GM12875 (cell line): ENCODE data around the gene SEPTIN6.

Experiments used
- H3K4me3 ChIP-seq: one replicate; pipeline ENCODE4 v1.5.1; 2011; ENCODE audit warnings: low read depth, low read length, control low read depth
- CTCF ChIP-seq: IDR thresholded peaks from 2 replicates; pipeline ENCODE4 v1.5.1; 2011; ENCODE audit warnings: low read depth, mild to moderate bottlenecking, control low read depth, inconsistent platforms, low read length, moderate library complexity, borderline replicate concordance; ENCODE audit not compliant: insufficient read depth

SEPTIN6 gene

GRCh38 chrX:119693040-119693995 lies at the start of gene SEPTIN6:
Gene SEPTIN6 (minus strand): TSS chrX:119693168. CDS start chrX:119693105, 63 bp downstream.
- peak; percentile 29; the same call in 1 of the 2 replicates for TF ChIP-seq CTCF
- peak within 1 kb of the TSS; percentile 82 for H3K4me3 ChIP-seq

- no peak for TF ChIP-seq CTCF
- H3K4me3 ChIP-seq, result no peak overlapping the region
Observed at GRCh38 chrX:119738742-119739141, 45.8 kb upstream of the SEPTIN6 start.

GRCh38 chrX:119736206-119736764 lies 43.3 kb upstream of the SEPTIN6 start:
- no peak for TF ChIP-seq CTCF
- H3K4me3 ChIP-seq, result no peak overlapping the region

DNA sequence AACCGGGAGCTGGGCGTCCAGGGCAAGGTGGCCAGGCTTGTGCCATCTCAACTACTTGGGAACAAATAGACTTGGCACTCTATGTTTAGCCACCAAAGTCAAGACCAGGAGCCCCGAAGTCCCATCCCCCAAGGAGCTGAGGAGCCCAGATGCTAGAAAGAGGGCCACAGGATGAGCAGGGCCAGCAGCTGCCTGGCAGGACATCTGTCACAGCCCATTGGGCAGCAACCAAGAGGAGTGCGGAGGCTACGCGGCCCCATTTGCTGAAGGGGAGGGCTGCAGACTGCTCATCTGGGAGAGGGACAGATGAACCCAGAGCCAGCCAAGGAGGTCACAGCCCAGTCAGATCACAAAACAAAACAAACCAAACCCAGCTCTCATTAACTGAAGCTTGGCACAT lies 42.5 kb upstream of the SEPTIN6 start:
- H3K4me3 ChIP-seq, result no peak overlapping the region
- TF ChIP-seq CTCF, result no peak

DNA sequence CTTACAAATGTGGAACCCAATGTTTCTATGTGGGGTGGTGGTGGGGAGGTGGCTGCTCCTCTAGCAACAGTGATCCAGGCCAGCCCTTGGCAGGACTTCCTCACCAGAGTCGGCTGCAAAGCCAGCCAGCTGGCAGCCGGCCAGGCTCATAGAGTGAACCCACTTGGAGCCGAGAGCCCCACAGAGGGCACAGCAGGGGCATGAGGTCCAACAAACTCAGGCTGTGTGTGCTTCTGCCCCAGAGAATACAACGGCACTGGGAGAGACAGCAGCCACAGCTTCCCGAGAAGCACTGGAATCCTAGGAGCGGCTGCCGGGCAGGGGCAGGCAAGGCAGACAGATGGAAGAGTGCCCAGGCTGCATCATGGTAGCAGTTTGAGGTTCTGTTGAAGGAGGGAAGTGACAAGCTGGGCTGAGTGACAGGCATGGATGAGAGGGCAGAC lies 42.0 kb upstream of the SEPTIN6 start:
- no peak for TF ChIP-seq CTCF
- H3K4me3 ChIP-seq, result no peak overlapping the region

DNA sequence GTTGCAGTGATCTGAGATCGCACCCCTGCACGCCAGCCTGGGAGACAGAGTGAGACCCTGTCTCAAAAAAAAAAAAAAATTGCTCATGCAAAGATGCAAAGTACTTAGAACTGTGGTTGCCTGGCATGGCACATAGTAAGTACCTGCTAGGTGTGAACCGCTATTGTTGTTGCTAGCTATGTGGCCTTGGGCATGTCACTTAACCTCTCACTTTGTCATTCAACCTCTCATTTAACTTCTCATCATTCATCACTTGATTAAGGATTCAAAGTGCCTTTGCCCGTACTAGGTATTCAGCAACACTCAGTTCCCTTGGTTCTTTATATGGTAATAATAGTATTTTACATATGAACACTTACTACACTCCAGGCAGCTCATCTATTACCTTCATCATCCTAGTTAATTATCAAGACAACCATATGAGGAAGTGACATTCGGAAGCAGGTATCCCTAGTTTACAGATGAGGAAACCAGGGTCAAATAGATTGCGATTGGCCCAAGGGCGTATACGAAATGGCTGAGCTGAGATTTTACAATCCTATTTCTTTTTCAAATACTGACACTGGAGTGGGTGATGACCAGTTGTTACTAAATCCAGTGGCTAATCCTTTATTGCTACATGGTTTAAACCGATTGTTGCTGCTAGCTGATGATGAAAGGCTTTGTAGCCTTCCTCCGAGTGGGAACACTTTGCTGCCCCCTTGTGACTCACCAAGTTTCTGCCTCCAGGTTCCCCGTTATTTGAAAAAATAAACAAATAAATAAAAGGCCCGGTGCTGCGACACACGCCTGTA lies 36.6 kb upstream of the SEPTIN6 start:
- TF ChIP-seq CTCF, result peak; percentile 58; the same call in 1 of the 2 replicates
- no peak overlapping the region for H3K4me3 ChIP-seq
